GM12874 (cell line): ENCODE measurements around the gene DIAPH3.

Source experiments
- TF ChIP-seq, protein P1 (sequence below): IDR thresholded peaks from 2 replicates; pipeline ENCODE4 v1.5.1; 2011; ENCODE audit warnings: low read depth, mild to moderate bottlenecking, control low read depth, low read length, moderate library complexity; ENCODE audit not compliant: insufficient read depth

Gene DIAPH3

DNA sequence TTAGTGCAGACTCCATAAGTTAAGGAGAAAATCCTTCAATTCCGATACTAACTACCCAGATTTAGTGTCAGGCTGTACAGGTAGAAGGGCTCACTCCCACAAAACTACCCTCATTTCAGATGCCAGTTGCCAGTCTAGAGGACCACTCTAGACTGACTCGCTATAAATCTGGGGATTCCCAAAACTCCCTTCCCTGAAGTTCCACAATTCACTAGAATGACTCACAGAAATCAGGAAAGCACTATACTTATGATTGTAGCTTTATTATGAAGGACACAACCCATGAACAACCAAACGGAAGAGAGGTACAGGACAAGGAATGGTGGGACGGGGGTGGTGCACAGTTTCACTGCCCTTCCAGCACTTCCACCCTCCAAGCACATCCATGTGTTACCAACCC lies 321.2 kb downstream of the DIAPH3 start:
- TF ChIP-seq, protein P1, sequence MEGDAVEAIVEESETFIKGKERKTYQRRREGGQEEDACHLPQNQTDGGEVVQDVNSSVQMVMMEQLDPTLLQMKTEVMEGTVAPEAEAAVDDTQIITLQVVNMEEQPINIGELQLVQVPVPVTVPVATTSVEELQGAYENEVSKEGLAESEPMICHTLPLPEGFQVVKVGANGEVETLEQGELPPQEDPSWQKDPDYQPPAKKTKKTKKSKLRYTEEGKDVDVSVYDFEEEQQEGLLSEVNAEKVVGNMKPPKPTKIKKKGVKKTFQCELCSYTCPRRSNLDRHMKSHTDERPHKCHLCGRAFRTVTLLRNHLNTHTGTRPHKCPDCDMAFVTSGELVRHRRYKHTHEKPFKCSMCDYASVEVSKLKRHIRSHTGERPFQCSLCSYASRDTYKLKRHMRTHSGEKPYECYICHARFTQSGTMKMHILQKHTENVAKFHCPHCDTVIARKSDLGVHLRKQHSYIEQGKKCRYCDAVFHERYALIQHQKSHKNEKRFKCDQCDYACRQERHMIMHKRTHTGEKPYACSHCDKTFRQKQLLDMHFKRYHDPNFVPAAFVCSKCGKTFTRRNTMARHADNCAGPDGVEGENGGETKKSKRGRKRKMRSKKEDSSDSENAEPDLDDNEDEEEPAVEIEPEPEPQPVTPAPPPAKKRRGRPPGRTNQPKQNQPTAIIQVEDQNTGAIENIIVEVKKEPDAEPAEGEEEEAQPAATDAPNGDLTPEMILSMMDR: no peak

DNA sequence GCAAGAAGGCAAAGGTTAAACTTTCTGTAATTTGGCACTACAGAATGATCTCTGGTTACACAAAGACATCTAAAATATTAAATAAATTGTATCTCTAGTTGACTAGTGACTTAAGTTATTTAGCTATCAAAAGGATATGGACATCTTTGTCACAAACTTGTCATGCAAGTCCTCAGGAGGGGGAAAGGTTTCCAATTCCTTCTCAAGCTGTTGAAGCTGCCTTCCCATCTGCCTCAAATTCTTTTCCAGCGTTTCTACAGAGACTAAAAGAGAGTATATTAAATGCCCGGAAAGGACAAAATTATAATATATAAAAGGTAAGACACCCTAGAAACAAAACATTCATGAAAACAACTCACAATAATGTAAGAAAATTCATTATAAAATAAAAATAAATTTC lies 324.5 kb downstream of the DIAPH3 start:
- TF ChIP-seq, protein P1: no peak

DNA sequence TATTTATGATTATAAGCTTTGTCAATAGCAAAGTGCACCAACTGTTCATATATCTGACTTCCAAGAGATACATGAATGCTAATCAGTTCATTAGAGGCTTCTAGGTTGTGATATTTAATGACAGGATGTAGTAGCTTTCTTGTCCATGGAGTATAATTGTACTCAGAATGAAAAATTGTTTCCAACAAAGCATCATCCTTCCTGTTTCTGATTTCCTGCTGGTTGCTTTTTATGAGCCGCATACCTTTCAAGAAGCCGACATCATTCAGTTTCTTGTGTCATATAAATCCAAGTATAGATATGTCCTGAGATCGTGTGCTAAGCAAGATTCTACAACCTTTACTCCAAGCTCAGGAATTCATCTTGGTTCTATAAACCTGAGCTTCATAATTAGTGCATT lies 326.6 kb downstream of the DIAPH3 start:
- TF ChIP-seq, protein P1: no peak

- TF ChIP-seq, protein P1: no peak
Measured at GRCh38 chr13:59835569-59835968, 328.2 kb downstream of the DIAPH3 start.

GRCh38 chr13:59834801-59835200 lies 328.9 kb downstream of the DIAPH3 start:
- TF ChIP-seq, protein P1: no peak

GRCh38 chr13:59829690-59830089 lies 334.0 kb downstream of the DIAPH3 start:
- TF ChIP-seq, protein P1: no peak

GRCh38 chr13:59823486-59823885 lies 340.2 kb downstream of the DIAPH3 start:
- TF ChIP-seq, protein P1: no peak

DNA sequence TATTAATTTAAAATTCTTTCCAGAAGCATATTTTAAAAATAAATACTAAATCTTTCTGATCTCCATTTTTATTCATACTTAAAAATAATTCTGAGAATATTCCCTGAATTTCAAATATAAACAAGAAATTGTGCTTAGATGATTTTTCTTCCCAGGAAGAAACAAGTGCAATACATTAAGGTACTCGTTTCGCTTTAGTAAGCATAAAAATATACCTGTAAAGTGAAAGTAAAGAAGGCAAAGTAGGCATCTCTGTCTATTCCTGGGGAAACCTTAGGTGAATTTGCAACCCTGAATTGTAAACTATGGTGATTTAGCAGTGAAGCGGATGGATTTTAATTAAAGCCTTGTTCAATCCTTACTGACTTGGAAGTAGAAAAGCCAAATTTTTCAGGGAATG lies 354.2 kb downstream of the DIAPH3 start:
- TF ChIP-seq, protein P1: no peak
